Stimulated activated CD8-positive, alpha-beta memory T cell treated with anti-CD3 and anti-CD28 coated beads, Interleukin-12 subunit alpha, Interleukin-12 subunit beta, amount 100 ng/mL, for 24 hours (primary cell): ENCODE results near the gene SYNCRIP.
"Not testable (repeated sequence)": the region's sequence is repeated elsewhere in the genome, so short reads cannot be mapped to it uniquely, and the experiment has no call there.

Source experiments
- DNase-seq: peaks from one replicate; pipeline ENCODE4 v3.0.0-alpha.2; 2020; ENCODE audit errors: extremely low read depth

Gene SYNCRIP

GRCh38 chr6:85594197-85594930 lies 48.3 kb downstream of the SYNCRIP start:
- peak; percentile 9 for DNase-seq

DNA sequence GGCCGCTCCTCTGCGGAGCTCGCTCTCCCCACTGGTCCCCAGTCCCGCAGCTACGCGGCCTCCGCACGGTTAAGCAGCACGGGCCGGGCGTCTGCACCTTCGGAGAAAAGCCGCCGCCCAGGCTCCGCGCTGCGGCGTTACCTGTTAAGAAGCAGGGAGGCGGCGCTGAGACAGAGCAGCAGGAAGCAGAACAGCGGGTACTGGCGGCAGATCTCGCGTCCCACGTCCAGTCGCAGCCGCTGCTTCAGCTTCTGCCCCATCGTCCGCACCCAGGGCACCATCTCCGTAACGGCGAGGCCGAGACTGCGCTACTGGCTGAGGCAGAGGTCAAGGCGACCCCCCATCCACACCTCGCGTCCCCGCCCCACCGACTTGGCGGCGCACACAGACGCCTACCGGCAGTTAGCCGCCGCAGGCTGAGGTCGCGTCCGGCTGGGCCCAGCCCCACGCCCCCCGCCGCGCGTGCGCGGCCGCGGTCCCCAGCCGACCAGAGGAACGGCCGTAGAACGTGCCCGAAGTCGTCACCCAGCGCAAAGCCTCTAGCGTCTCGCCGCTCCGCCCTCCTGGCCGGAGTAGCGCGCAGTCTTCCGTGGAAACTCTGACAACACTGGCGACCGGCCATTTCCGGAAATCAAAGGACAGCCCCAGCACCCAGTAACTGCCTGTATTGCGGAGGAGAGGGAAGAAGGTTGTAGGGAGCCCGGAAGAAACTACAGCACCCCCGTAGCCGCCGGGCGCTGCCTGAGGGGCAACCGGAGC lies 49.1 kb downstream of the SYNCRIP start, which contains the start of gene SNX14:
TSS of gene SNX14 (minus strand) at position 421 of the 759 bp plus-strand sequence. CDS start at position 281, 140 bp downstream.
- DNase-seq, result peak; percentile 51

GRCh38 chr6:85592033-85592432 lies 50.7 kb downstream of the SYNCRIP start:
- DNase-seq, result no peak

GRCh38 chr6:85591207-85591606 lies 51.5 kb downstream of the SYNCRIP start:
- DNase-seq, result no peak

DNA sequence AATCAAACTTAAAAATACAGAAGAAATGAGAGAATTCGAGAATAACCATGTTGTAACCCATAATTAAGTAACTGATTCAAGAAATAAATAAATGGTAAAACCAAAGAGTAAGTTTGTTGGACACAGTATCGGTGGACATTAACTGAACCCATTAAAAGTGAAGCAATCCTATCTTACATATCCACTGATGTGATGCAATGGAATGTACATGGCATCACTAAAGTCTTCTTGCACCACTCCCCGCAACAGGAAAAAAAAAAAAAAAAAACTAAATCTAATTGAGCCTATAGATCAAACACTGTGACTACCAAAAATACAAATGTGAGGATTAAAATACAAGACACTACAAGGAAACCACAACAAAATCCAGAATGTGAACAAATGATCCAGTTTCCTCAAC lies 56.9 kb downstream of the SYNCRIP start:
- no peak for DNase-seq

- not testable (repeated sequence) for DNase-seq
Observed at GRCh38 chr6:85582832-85583231, 59.9 kb downstream of the SYNCRIP start.

DNA sequence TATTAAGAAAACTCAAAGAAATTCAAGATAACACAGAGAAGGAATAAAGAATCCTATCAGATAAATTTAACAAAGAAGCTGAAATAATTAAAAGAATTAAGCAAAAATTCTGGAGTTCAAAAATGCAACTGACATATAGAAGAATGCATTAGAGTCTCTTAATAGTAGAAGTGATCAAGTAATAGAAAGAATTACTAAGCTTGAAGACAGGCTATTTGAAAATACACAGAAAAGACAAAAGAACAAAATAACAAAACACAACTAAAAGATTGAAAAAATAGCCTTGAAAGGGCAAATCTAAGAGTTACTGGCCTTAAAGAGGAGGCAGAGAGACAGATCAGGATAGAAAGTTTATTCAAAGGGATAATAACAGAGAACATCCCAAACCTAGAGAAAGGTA lies 61.1 kb downstream of the SYNCRIP start:
- DNase-seq, result no peak

DNA sequence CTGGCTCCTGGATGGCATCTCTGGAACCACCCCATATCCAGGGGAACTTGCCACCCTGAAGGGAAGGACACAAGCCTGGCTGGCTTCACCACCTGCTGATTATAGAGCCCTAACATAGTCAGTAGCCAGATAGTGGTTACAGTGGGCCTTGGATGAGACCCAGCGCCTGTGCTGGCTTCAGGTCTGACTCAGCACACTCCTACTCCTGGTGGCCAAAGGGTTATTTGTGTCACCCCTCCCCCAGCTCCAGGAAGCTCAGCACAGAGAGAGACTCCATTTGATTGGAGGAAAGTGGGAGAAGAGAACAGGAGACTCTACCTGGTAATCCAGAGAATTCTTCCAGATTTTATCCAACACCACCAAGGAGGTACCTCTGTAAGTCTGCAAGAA lies 61.8 kb downstream of the SYNCRIP start:
- no peak for DNase-seq

- DNase-seq, result no peak
Observed at GRCh38 chr6:85580118-85580877, 62.4 kb downstream of the SYNCRIP start.

DNA sequence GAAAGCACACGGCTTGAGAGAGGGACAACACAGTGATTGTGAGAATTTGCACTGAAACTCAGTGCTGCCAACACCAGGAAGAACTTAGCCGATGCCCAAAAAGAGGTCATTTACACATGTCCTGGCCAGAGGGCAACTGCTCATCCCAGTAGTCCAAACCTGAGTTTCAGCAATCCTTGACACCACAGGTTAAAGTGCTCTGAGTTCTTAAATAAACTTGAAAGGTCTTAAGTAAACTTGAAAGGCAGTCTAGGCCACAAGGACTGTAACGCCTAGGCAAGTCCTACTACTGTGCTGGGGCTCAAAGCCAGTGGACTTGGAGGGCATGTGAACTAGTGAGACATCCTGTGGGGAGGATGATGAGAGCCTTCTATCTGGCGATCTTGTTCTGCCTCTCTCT lies 63.1 kb downstream of the SYNCRIP start:
- no peak for DNase-seq

DNA sequence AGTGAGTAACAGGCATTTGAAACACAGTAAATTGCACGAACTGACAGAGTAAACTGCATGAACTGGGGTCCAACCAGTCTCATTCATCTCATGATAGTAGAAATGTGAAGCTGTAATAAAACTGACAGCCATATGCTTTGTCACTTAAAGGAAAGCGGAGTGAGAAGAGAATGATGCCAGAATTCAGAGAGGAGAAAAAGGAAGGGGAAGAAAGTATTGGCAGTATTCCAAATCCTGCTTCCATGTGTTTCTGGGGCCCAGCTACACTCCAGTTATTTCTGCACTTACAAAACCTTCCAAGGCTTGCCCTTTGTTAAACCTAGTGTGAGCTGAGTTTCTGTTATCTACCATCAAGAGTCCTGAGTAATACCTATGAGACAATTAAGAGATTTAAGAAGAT lies 66.2 kb downstream of the SYNCRIP start:
- no peak for DNase-seq

DNA sequence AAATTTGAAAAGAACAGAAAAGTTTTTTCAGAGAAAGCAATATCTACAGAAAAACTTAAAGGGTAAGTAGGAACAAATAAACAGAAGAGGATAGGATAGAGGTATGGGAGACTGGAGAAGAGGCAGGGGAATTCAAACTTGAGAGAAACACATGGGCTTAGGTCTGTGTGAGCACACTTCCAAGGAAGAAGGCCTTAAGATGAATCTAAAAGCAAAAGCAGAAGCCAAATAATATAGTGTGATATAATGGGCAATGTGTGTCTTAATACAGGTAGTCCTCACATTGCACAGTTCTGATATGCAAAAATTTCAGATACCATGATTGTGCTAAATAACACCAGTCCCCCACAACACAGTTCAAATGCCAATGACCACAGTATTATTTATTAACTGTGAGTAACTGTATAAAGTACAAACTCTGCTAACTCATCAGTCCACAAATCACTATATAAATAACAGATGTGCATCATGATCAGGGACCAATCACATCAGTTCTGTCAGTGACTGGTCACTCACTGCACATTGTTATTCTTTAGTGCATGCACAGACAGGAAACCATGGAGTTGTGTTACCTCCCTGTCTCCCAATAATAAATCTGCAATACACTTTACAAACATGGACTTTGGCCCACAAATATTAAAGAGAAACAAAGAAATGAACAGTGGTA lies 67.6 kb downstream of the SYNCRIP start:
- DNase-seq, result no peak

DNA sequence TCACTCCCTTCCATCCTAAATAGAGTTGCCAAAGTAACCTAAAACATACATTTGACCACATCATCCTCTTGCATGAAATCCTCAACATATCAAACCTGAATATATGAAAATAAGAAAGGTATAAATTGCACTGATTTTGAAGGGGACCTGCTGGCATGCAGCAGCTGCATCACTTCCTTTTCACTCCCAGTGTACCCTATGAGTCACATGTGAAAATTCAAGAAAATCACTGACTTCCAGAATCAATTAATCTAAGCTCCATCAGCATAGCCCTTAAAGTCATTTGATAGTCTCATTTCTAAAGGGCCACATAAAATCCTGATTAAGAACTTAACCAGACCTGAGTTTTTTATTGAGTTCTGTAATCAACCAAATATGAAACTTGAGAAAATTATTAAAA lies 73.4 kb downstream of the SYNCRIP start:
- DNase-seq, result no peak

DNA sequence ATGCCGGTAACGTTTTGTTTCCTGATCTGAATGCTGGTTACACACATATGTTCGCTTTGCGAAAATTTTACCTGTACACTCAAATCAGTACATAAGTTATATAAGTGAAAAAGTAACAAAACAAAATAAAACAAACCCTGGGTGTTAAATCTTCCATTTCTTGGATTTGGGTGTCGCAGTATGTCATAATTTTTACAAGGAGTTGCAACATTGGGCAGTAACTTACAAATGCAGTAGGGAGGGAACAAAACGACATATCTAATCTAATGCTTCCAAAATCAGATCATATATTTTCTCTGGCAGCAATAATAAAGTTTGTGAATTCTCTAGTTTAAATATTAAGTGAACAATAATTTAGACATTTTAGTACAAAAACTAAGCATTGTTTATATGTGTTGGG lies 74.3 kb downstream of the SYNCRIP start:
- DNase-seq, result no peak

DNA sequence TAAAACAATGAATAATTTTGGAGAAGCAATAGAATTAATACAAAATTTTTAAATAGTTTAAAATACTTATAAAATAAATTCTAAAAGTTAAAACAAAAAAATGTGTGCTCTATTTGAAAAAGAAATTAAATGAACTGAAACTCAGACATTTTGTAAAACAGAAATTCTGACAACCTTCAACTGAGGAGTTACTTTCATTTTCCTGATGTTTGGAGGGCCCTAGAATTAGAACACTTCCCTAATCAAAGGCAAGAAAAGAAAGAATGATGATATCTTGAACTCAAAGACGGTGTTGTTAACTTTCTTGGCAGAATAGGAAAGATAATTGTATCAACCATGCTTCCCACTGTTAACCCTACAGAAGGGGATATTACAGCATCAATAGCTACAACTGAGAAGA lies 77.0 kb downstream of the SYNCRIP start:
- DNase-seq, result no peak

- not testable (repeated sequence) for DNase-seq
Observed at GRCh38 chr6:85564223-85564622, 78.5 kb downstream of the SYNCRIP start.
